PC-9 (cell line): ENCODE measurements around the gene TTC39B. TPM values are rescaled to one million over a fixed set of nuclear protein-coding genes. Genes with fewer than 3 reads are reported as not detected.

Source experiments
- BruUV-seq: library from RNA; stranded (reverse); fragments of 400-500 nt; replicated peaks from 2 replicates; lab custom pipeline; 2021; lab: Mats Ljungman, UMichigan
- CTCF ChIA-PET: fragments of 300-600 bp; sonication (Branson Sonifier 250); formaldehyde crosslinking; loops from one replicate; lab custom pipeline; 2022; ENCODE audit warnings: antibody characterized with exemption; lab: Charles Lee
- POLR2A ChIA-PET: fragments of 300-600 bp; sonication (Branson Sonifier 250); formaldehyde crosslinking; loops from one replicate; lab custom pipeline; 2022; ENCODE audit warnings: antibody characterized with exemption; ENCODE audit not compliant: unreplicated experiment; lab: Charles Lee
- DNase-seq, 2 experiments: peaks; one replicate each; pipeline versions ENCODE4 v3.0.0 to v3.0.0-alpha.2; 2015 to 2022; ENCODE audit warnings: mixed read lengths in 1 of 2
- H2AFZ ChIP-seq: fragments of 200-600 bp; sonication (generic); 2 replicates; pipeline ENCODE4 v1.8.1; 2017; ENCODE audit warnings: antibody characterized with exemption
- H3F3A ChIP-seq: fragments of 200-600 bp; sonication (generic); 2 replicates; pipeline ENCODE4 v1.8.1; 2017; ENCODE audit warnings: antibody characterized with exemption, mild to moderate bottlenecking, low read depth; ENCODE audit not compliant: insufficient read depth
- H3K27ac ChIP-seq: fragments of 200-600 bp; sonication (generic); 2 replicates; pipeline ENCODE4 v1.6.1; 2016; ENCODE audit warnings: mixed run types
- H3K27me3 ChIP-seq: fragments of 200-600 bp; sonication (generic); 2 replicates; pipeline ENCODE4 v1.6.1; 2016; ENCODE audit warnings: low read depth, mixed run types; ENCODE audit not compliant: insufficient read depth
- H3K36me3 ChIP-seq: fragments of 200-600 bp; sonication (generic); 2 replicates; pipeline ENCODE4 v1.6.1; 2016; ENCODE audit warnings: low read depth, mixed run types
- H3K4me1 ChIP-seq: fragments of 200-600 bp; sonication (generic); replicated peaks from 2 replicates; pipeline ENCODE4 v1.6.1; 2016; ENCODE audit warnings: mixed run types; ENCODE audit not compliant: insufficient read depth
- H3K4me2 ChIP-seq: fragments of 200-600 bp; sonication (generic); 2 replicates; pipeline ENCODE4 v1.6.1; 2017; ENCODE audit warnings: mixed run types
- H3K4me3 ChIP-seq: fragments of 200-600 bp; sonication (generic); 2 replicates; pipeline ENCODE4 v1.6.1; 2016; ENCODE audit warnings: mixed run types
- H3K79me2 ChIP-seq: fragments of 200-600 bp; sonication (generic); 2 replicates; pipeline ENCODE4 v1.6.1; 2017; ENCODE audit warnings: low read depth, mixed run types
- H3K9me2 ChIP-seq: fragments of 200-600 bp; sonication (generic); 2 replicates; pipeline ENCODE4 v1.8.1; 2017; ENCODE audit warnings: mild to moderate bottlenecking; ENCODE audit not compliant: insufficient read depth
- H3K9me3 ChIP-seq: fragments of 200-600 bp; sonication (generic); 2 replicates; pipeline ENCODE4 v1.8.1; 2016; ENCODE audit warnings: low read depth; ENCODE audit not compliant: insufficient read depth
- H4K20me1 ChIP-seq: fragments of 200-600 bp; sonication (generic); 2 replicates; pipeline ENCODE4 v1.8.1; 2017; ENCODE audit not compliant: insufficient read depth
- CTCF ChIP-seq: fragments of 200-600 bp; sonication (generic); conservative IDR thresholded peaks from 2 replicates; pipeline ENCODE4 v1.6.1; 2017; ENCODE audit warnings: mixed run types, antibody characterized with exemption, mild to moderate bottlenecking, moderate library complexity
- EZH2 ChIP-seq: fragments of 200-600 bp; sonication (generic); IDR thresholded peaks from 2 replicates; pipeline ENCODE4 v1.8.0; 2017; ENCODE audit warnings: antibody characterized with exemption, low read depth
- intact Hi-C: fragments of 100-400 bp; cut with micrococcal nuclease; formaldehyde crosslinking; loops from one replicate; pipeline ENCODE4 v1.10.0; 2022; ENCODE audit not compliant: unreplicated experiment
- total RNA-seq: library from RNA; stranded (reverse); gene quantifications from 2 replicates; pipeline ENCODE4 v1.2.3, GENCODE V29; 2021

TTC39B gene
- total RNA-seq, 1 experiment from 2014 or later: 8.8 TPM

DNA sequence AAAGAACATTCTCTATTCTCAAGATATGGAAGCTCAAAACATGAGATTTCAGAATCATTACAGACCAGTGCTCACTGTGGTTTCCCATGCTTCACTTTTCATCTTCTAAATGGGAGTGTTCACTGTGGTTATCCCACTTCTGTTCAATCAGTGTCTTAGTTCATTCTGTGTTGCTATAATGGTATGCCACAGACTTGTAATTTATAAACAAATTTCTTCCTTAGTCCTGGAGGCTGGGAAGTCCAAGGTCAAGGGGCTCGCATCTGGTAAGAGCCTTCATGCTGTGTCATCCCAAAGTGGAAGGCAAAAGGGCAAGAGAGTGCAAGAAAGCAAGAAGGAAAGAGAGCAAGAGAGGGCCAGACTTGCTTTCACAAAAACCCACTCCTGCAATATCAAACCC lies 146.3 kb downstream of the TTC39B start:
- POLR2A ChIA-PET: no interaction called here
- Histone ChIP-seq H3K27me3 (no peaks in the 10 kb centered on the region), H3K9me3 (no peaks in the 10 kb centered on the region), H3K4me1 (0 out of 2 replicates have a peak, but pooled peaks cover 6% of the 10 kb centered on the region), H2AFZ (no peak overlapping the region), H4K20me1 (no peaks in the 10 kb centered on the region), H3K36me3 (no peaks in the 10 kb centered on the region), H3K79me2 (no peaks in the 10 kb centered on the region), H3F3A (no peaks in the 10 kb centered on the region), H3K4me2 (no peak overlapping the region), H3K9me2 (no peaks in the 10 kb centered on the region), H3K27ac (no peak overlapping the region), H3K4me3 (no peak overlapping the region)
- intact Hi-C loops: no loop called here
- no TSS peak for BruUV-seq
- no peak for TF ChIP-seq EZH2
- TF ChIP-seq CTCF: no peak
- no peak for DNase-seq
- CTCF ChIA-PET: no interaction called here

DNA sequence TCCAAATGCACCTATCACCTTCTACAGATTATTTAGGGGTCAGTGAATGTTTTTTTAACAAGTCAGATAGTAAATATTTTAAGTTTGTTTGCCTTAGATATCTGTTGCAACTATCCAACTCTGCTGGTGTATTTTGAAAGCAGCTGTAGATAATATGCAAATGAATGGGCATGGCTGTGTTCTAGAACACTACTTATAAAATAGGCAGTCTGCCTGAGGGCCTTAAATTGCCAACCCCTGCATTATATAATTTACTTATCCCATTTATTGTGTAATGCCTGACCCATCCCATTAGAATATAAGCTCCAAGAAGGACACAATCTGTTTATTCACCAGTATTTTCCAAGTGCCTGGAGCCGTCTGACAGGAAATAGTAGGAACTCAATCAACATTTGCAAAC lies 149.0 kb downstream of the TTC39B start:
- no peak overlapping the region for H2AFZ ChIP-seq
- H3K27me3 ChIP-seq: no peaks in the 10 kb centered on the region
- no TSS peak for BruUV-seq
- H3K9me3 ChIP-seq: no peaks in the 10 kb centered on the region
- peak in 1 of 2 experiments; percentile 55 for DNase-seq
- no peaks in the 10 kb centered on the region for H3K36me3 ChIP-seq
- H3K4me1 ChIP-seq: 0 out of 2 replicates have a peak, but pooled peaks cover 6% of the 10 kb centered on the region
- intact Hi-C loops: no loop called here
- H3F3A ChIP-seq: no peaks in the 10 kb centered on the region
- no peak overlapping the region for H3K4me2 ChIP-seq
- POLR2A ChIA-PET: no interaction called here
- no peaks in the 10 kb centered on the region for H3K9me2 ChIP-seq
- H4K20me1 ChIP-seq: no peaks in the 10 kb centered on the region
- no peak overlapping the region for H3K4me3 ChIP-seq
- TF ChIP-seq CTCF (no peak), EZH2 (no peak)
- H3K79me2 ChIP-seq: no peaks in the 10 kb centered on the region
- H3K27ac ChIP-seq: no peak overlapping the region
- CTCF ChIA-PET: no interaction called here

DNA sequence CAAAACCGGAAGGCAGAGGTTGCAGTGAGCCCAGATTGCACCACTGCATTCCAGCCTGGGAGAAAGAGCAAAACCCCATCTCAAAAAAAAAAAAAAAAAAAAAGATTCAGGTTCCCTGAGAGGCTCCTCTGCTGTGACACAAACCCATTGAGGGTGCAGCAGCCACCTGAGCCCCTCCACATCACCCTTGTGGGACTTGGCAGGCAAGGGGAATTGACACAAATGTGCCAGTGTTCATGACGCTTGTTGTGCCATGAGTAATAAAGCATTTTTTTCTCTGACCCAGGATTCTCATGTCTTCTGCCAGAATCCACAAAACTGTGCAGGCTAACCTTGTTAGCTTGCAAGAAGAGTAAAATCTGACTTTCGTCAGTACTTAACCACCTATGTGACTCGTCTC lies 149.6 kb downstream of the TTC39B start:
- no peaks in the 10 kb centered on the region for H3F3A ChIP-seq
- no peaks in the 10 kb centered on the region for H3K9me3 ChIP-seq
- no peaks in the 10 kb centered on the region for H4K20me1 ChIP-seq
- H2AFZ ChIP-seq: no peak overlapping the region
- no peaks in the 10 kb centered on the region for H3K9me2 ChIP-seq
- H3K36me3 ChIP-seq: no peaks in the 10 kb centered on the region
- H3K79me2 ChIP-seq: no peaks in the 10 kb centered on the region
- TF ChIP-seq EZH2 (no peak), CTCF (no peak)
- no peak overlapping the region for H3K4me3 ChIP-seq
- intact Hi-C loops: no loop called here
- H3K27ac ChIP-seq: no peak overlapping the region
- POLR2A ChIA-PET: interaction anchor here (0.6 kb wide), 1 partner anchor 81 kb away, joined by 8 read pairs; no protein-coding TSS in a partner anchor
- DNase-seq: no peak
- BruUV-seq: no TSS peak
- CTCF ChIA-PET: no interaction called here
- H3K4me2 ChIP-seq: no peak overlapping the region
- no peaks in the 10 kb centered on the region for H3K27me3 ChIP-seq
- 0 out of 2 replicates have a peak, but pooled peaks cover 6% of the 10 kb centered on the region for H3K4me1 ChIP-seq
